Activated T-cell treated with anti-CD3 and anti-CD28 coated beads for 24 hours (primary cell): Measurements from ENCODE around the gene DCTN3.

ENCODE experiments used
- DNase-seq: peaks from one replicate; pipeline ENCODE4 v3.0.0-alpha.2; 2020; ENCODE audit warnings: low read depth

The DCTN3 gene

GRCh38 chr9:34573599-34574325, 46.5 kb downstream of the DCTN3 start:
- DNase-seq, result no peak

DNA sequence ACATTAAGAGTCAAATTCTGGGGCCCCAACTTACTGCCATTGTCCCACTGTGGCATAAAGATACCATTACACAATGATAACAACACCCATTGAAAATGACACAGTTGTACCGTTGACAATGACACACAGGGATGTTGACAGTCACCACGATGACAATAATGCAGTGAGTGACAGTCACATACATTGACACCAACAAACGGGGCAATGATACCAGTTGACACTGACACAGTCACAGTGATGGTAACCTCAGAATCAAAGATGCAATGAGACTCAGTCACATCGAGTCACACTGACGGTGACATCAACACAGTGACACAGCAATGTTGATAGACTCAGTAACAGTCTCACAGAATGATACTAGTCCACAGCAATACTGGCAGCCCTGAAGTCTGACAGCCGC, 47.7 kb downstream of the DCTN3 start:
- no peak for DNase-seq

DNA sequence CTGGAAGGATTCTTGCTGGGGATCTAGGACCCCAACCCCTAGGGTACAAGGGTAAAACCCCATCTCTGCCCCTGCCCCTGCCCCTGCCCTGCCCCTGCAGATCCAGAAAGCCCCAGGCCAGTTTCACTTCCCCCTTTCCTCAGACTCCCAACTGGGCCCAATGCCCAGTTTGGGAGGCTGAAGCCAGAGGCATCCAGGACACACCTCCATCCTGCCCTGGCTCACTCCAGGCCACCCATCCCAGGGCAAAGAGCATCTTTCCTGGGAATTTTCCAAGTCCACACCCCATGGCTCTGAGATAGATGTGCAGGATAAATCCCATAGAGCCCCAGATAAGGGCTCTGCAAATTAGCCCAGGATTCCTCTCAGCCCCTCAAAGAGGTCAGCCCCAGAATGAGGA, 48.2 kb downstream of the DCTN3 start:
- DNase-seq, result no peak

DNA sequence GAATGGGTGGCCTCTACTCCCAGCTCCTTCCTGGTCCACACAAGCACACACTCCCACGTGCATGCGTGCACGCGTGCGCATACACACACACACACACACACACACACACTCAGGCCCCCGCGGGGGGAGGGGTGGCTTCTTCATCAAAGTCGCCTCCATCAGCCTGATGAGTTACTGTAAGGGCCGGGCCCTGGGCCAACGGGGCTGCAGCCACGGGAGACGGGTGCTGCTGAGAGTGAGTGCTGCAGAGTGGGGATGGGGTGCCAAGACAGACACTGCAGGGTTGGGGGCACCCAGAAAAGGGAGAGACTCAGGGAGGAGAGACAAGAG, 48.8 kb downstream of the DCTN3 start:
- DNase-seq, result no peak

GRCh38 chr9:34570809-34571480, 49.4 kb downstream of the DCTN3 start:
- no peak for DNase-seq

DNA sequence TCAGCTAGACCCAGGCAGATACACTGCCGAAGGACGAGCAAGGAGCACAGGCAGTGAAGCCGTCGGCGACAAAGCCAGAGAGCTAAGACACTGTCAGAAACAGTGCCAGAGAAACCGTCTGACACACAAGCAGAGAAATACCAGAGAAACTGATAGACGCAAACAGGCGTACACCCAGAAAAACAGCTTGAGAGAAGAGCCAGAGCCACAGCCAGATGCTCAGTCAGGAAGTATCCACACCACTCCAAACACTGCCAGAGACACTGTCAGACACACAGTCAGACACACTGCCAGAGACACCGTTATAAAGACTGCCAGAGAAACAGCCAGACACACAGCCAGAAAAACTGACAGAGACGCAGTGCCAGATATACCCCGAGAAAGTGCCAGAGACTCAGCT, 49.9 kb downstream of the DCTN3 start:
- no peak for DNase-seq

DNA sequence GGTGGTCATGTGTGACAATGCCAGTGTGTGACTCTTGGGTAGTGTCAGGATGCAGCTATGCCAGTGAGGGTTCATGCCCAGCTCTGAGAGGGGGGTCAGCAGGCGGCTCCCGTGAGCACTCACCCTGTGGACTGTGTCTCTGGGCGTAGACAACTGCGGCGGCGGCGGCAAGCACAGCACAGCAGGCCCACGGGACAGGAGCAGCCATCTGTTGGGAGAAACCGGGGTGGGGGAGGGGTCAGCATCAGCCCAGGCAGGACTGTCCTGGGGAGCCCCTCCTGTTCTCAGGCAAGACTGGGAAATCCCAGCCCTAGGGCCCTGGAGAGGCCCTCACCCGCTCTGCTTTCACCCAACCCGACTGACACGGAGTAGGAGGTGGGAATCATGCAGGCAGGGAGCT, 51.5 kb downstream of the DCTN3 start:
- no peak for DNase-seq

GRCh38 chr9:34568133-34568532, 52.2 kb downstream of the DCTN3 start:
- DNase-seq, result no peak

GRCh38 chr9:34566972-34567371, 53.3 kb downstream of the DCTN3 start:
- no peak for DNase-seq

- no peak for DNase-seq
Measured at GRCh38 chr9:34566322-34566721, 54.0 kb downstream of the DCTN3 start.

DNA sequence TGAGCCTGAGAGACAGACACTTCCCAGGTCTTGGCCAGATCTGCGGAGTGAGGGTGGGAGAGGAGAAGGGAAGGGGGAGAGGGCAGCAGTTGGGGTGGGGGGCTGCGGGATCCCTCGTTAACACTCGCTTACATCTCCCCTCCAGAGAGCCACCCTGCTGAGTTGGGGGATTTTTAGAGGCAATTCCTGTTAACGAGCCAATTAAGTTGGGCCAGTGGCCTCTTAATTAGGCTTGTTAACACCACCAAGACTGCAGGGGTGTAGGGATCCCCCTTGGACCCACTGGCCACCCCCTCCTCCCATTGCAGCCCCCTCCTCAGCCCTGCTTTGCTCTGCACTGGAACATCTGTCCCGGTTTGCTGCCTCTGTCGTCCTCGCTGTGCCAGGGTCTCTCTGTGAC, 54.4 kb downstream of the DCTN3 start:
- DNase-seq, result no peak

GRCh38 chr9:34564617-34565016, 55.7 kb downstream of the DCTN3 start:
- DNase-seq, result no peak
